GOT3 (cell line): ENCODE measurements around the gene PRUNE2.
"Not testable (repeated sequence)": the region's sequence is repeated elsewhere in the genome, so short reads cannot be mapped to it uniquely, and the experiment has no call there.

Experiments
- DNase-seq: peaks from one replicate; lab custom pipeline; 2025; ENCODE audit warnings: mixed read lengths; lab: John Stamatoyannopoulos, UW

Gene PRUNE2

GRCh38 chr9:76800901-76801300, 105.0 kb downstream of the PRUNE2 start:
- no peak for DNase-seq

GRCh38 chr9:76799473-76799872, 106.4 kb downstream of the PRUNE2 start:
- DNase-seq: no peak

- no peak for DNase-seq
Observed at GRCh38 chr9:76798527-76798926, 107.4 kb downstream of the PRUNE2 start.

- DNase-seq: no peak
Observed at GRCh38 chr9:76796296-76796695, 109.6 kb downstream of the PRUNE2 start.

- no peak for DNase-seq
Observed at GRCh38 chr9:76793784-76794431, 112.0 kb downstream of the PRUNE2 start.

DNA sequence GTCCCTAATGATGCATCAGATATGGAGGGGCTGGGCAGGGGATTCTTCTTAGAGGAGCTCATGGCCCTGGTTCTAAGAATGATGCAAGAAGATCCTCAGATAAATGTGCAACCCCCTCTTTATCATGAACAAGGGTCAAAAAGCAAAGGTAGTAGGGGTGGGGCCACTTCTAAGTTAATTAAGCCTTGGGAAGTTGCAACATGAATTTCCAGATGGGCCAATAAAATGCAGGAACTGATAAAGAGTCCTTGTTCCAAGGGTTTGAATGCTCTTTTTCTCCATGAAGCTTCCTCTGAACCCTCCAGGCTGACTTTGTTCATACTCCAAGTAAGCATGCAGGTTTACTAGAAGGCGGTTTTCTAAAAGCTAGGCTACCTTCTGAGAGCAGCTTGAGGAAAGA, 116.1 kb downstream of the PRUNE2 start:
- no peak for DNase-seq

- DNase-seq: no peak
Observed at GRCh38 chr9:76787677-76788076, 118.2 kb downstream of the PRUNE2 start.

DNA sequence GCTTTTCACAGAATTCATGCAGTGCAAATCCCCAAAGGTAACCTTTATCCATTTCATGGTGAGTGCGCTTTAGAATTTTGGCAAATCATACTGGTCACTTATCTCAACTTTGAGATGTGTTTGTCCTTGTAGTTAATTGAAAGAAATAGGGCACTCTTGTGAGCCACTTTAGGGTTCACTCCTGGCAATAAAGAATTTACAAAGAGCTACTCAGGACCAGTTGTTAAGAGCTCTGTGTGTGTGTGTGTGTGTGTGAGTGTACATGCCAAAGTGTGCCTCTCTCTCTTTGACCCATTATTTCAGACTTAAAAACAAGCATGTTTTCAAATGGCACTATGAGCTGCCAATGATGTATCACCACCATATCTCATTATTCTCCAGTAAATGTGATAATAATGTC, 120.4 kb downstream of the PRUNE2 start:
- DNase-seq: no peak

DNA sequence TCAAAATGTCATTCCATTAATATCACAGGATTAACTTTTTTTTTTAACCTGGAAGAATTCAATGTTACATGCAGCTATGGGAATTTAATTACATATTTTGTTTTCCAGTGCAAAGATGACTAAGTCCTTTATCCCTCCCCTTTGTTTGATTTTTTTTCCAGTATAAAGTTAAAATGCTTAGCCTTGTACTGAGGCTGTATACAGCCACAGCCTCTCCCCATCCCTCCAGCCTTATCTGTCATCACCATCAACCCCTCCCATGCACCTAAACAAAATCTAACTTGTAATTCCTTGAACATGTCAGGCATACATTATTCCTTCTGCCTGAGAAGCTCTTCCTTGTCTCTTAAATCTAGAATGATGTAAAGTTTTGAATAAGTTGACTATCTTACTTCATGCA, 121.0 kb downstream of the PRUNE2 start:
- no peak for DNase-seq

- DNase-seq: no peak
Observed at GRCh38 chr9:76772686-76773445, 133.0 kb downstream of the PRUNE2 start.

DNA sequence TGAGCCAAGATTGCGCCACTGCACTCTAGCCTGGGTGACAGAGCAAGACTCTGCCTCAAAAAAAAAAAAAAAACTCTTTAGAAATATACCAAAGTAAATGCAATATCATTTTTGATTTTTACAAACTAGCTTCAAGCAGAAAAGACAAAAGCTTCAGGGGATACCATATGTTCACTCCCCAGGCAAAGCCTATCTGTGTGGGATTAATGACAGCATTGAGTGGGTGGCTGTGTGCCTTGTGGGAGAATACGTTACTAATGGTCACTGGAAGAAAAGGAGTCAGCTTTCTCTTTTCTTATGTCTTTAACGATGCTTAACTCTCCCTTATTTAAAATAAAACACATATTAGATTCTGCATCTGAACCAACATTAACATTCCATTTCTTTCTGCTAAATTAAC, 139.8 kb downstream of the PRUNE2 start:
- no peak for DNase-seq

GRCh38 chr9:76764138-76764537, 141.8 kb downstream of the PRUNE2 start, which contains the start of gene PCA3:
Gene PCA3, plus strand, starts transcription at chr9:76764438.
- DNase-seq: no peak

DNA sequence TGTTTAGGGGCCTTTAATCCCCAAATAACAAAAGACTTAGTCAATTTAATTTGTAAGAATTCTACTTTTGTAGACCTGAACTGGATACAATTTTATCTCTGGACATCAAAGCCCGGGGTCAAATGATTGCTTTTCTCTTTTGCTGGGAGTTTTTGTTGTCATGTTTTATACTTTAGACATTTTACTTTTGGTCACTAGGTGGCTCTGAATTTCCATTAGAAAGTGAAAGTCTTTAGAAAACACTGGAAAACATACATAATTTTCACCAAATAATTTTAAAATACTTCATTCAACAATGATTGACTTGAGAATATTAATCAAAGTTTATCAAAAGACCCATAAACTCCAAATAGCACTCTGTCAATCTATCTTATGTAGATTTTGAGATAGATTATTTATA, 144.5 kb downstream of the PRUNE2 start:
- no peak for DNase-seq

DNA sequence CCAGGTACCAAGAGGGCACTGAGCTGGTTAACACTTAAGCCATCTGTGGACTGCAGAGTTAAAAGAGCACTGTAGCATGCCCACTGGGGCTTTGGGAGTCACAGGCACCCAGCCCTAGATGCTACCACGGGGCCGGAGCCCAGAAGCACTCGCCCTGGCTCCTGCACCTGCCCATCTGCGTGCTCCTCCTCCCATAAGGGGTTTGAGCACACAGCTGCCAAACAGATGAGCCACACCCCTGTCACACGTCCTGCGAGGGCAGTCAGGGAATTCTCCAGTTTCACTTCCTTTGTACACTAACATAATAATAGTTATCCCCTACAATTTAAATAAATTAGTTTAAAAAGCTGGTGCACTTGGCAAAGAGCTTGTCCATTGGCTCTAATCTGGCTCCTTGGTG, 146.2 kb downstream of the PRUNE2 start:
- DNase-seq: no peak

DNA sequence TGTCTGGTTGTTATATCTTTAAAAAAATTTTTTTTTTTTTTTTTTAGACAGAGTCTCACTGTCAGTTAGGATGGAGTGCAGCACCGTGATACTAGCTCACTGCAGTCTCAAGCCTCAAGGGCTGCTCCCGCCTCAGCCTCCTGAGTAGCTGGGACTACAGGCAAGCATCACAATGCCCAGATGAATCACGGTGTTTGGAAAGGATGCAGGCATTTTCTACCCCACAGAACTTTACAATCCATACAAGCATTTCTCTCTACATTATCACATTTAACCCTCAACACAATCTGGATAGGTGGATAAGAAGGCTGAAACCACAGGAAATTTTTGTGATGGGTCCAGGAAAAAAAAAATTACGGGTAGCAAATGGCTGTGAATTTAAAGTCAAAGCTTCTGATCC, 147.4 kb downstream of the PRUNE2 start:
- no peak for DNase-seq

- no peak for DNase-seq
Observed at GRCh38 chr9:76756941-76757673, 148.8 kb downstream of the PRUNE2 start.

DNA sequence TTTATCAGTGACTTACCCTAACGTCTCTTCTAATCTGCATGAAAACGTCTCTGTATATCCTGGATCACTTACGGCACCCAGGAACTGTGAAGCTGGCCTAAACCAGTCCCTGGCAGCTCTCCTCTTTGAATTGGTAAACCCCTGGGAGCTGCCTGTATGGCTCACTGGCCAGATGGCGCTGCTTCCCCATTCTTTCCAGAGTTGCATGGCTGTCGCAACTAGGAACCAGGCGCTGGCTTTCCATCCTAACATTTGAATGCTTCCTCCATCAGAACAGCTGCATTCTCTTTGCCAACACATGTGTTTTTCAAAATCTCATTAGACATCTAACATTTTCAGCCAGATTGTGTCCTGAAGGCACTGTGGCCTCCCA, 149.7 kb downstream of the PRUNE2 start:
- no peak for DNase-seq

- DNase-seq: no peak
Observed at GRCh38 chr9:76751001-76751400, 154.9 kb downstream of the PRUNE2 start.

DNA sequence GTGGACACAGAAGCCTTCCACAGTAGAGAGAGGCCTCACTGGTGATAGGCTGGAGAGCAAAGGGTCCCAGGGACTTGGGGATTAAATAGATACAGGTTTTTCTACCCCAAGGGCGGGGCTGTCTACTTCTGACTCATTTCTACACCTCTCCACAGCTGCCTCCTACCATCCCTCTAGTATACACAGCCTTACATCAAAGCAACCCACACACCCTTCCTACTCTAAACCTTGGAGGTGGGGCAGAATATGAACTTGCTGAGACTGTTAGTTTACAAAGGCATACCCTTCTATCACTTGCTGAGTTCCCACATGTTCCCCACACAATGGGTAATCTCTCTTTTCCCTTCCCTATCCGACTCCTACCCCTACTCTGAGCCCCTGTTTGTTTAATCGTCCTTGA, 161.6 kb downstream of the PRUNE2 start:
- no peak for DNase-seq

GRCh38 chr9:76743931-76744330, 162.0 kb downstream of the PRUNE2 start:
- DNase-seq: no peak

- DNase-seq: not testable (repeated sequence)
Observed at GRCh38 chr9:76742890-76743289, 163.0 kb downstream of the PRUNE2 start.

DNA sequence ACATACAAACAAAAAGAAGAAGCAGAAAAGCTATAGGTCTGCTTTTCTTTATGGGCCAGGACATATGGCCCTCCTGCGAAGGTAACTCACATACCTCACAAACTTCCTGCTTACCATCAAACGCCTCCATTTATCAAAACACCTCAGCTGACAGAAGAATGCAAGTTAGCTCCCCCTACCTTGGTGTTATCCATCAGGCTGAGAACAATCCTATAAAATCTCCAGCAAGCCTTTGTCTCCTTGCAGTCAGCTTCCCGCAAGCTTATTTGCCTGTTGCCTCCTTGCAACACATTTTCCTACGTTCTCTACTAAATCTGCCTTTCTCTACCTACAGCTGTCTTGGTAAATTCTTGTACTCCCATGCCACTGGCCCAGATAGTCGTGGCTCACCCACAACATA, 164.4 kb downstream of the PRUNE2 start:
- no peak for DNase-seq

GRCh38 chr9:76738402-76738801, 167.5 kb downstream of the PRUNE2 start:
- DNase-seq: no peak
